ENCODE results near the gene RAB37. TPM values are rescaled to one million over a fixed set of nuclear protein-coding genes. Genes with fewer than 3 reads are reported as not detected.

The RAB37 gene
- total and polyA plus RNA-seq, 2 of the 13 experiments (the other 11 are each of a cell fraction or from before 2014, with no cell fraction given): 0.91 to 3.7 TPM

DNA sequence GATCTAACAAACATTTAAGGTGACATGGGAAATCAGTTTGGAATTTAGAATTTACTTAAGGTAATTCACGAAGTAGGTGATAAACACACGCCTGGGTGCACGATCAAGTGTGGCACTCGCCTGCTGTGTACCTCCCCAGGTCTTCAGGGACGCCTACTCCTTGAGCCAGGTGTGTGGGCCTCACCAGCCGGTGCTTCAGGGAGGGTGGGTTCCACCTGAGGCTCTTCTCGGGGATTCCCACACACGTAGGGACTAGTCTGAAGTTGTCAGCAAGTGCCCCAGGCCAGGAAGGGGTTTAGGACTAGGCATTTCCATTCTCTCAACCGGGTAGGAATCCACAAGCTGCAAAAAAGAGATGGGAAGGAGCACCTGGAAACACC, 48.9 kb downstream of the RAB37 start:
- FAIRE-seq: no peak
- H3K27me3 ChIP-seq (ENCODE audit: control insufficient read depth in 1 of 2, insufficient read depth in 2 of 2, low read length in 2 of 2): no peaks in the 10 kb centered on the region
- peaks cover 3 to 14% of the 10 kb centered on the region in 2 experiments; a peak in 4 of 5 replicates for H3K36me3 ChIP-seq (replicated peaks in 1 of 2; ENCODE audit: control insufficient read depth in 1 of 2, insufficient read depth in 2 of 2, low read length in 2 of 2)
- no peak overlapping the region for H3K27ac ChIP-seq (ENCODE audit: extremely low read length, insufficient read depth, low read length)
- H3K4me3 ChIP-seq (replicated peaks in 1 of 3; ENCODE audit: insufficient read depth in 1 of 3, low read depth in 2 of 3, low read length in 3 of 3): no peak overlapping the region
- no peak overlapping the region for H3K4me2 ChIP-seq (ENCODE audit: low read depth, low read length)
- ChIA-PET CTCF (ENCODE audit: low intra/inter-chr PET ratio, low total read pairs) (interaction anchor here (1.2 to 1.8 kb wide), 2 partner anchors 37 to 41 kb away, joined by 3 to 7 read pairs; partner anchors contain the start of gene NHERF1), POLR2A (interaction anchor here (1.0 kb wide), 1 partner anchor 87 kb away, joined by 4 read pairs; the partner anchor contains the start of gene FDXR)
- no peak overlapping the region for H3K9ac ChIP-seq (ENCODE audit: insufficient read depth, low read depth, low read length)
- no peaks in the 10 kb centered on the region for H4K20me1 ChIP-seq (ENCODE audit: insufficient read depth, low read length)
- no peaks in the 10 kb centered on the region for H3K79me2 ChIP-seq (ENCODE audit: insufficient read depth, low read length)
- in situ Hi-C loops (cut with HindIII; ENCODE audit: extremely low pct_ligation_motif_present, low pct_unique_long_range_greater_than_20kb) (no loop called here), intact Hi-C loops (cut with micrococcal nuclease; ENCODE audit: unreplicated experiment) (no loop called here)
- WGBS (ENCODE audit: low lambda C conversion rate): 86% methylated on average over 7 of the region's 9 CpGs
- no peaks in the 10 kb centered on the region for H3K9me3 ChIP-seq (ENCODE audit: low read length)
- no peak for ATAC-seq
- no peak overlapping the region for H2AFZ ChIP-seq (ENCODE audit: low read length)
- BruUV-seq (replicated peaks): no TSS peak
- no peak for DNase-seq (ENCODE audit: low spot score)
- H3K4me1 ChIP-seq (ENCODE audit: insufficient read depth, low read length): no peaks in the 10 kb centered on the region
- no peak for TF ChIP-seq CBX1 (IDR thresholded peaks at IDR 0.05; ENCODE audit: low read depth)
- TF ChIP-seq, protein P1, sequence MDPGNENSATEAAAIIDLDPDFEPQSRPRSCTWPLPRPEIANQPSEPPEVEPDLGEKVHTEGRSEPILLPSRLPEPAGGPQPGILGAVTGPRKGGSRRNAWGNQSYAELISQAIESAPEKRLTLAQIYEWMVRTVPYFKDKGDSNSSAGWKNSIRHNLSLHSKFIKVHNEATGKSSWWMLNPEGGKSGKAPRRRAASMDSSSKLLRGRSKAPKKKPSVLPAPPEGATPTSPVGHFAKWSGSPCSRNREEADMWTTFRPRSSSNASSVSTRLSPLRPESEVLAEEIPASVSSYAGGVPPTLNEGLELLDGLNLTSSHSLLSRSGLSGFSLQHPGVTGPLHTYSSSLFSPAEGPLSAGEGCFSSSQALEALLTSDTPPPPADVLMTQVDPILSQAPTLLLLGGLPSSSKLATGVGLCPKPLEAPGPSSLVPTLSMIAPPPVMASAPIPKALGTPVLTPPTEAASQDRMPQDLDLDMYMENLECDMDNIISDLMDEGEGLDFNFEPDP (CRISPR knock-in tag; conservative IDR thresholded peaks at IDR 0.05): no peak
- no peak for TF ChIP-seq HNRNPUL1 (IDR thresholded peaks at IDR 0.05; ENCODE audit: low read depth, low read length)
- TF ChIP-seq IKZF1 (IDR thresholded peaks at IDR 0.05): no peak
- no peak for TF ChIP-seq ZNF232 (CRISPR knock-in tag; IDR thresholded peaks at IDR 0.05; ENCODE audit: borderline replicate concordance)
- TF ChIP-seq, protein P2, sequence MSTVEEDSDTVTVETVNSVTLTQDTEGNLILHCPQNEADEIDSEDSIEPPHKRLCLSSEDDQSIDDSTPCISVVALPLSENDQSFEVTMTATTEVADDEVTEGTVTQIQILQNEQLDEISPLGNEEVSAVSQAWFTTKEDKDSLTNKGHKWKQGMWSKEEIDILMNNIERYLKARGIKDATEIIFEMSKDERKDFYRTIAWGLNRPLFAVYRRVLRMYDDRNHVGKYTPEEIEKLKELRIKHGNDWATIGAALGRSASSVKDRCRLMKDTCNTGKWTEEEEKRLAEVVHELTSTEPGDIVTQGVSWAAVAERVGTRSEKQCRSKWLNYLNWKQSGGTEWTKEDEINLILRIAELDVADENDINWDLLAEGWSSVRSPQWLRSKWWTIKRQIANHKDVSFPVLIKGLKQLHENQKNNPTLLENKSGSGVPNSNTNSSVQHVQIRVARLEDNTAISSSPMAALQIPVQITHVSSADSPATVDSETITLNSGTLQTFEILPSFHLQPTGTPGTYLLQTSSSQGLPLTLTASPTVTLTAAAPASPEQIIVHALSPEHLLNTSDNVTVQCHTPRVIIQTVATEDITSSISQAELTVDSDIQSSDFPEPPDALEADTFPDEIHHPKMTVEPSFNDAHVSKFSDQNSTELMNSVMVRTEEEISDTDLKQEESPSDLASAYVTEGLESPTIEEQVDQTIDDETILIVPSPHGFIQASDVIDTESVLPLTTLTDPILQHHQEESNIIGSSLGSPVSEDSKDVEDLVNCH (CRISPR knock-in tag; IDR thresholded peaks at IDR 0.05): no peak
- TF ChIP-seq, protein P3, sequence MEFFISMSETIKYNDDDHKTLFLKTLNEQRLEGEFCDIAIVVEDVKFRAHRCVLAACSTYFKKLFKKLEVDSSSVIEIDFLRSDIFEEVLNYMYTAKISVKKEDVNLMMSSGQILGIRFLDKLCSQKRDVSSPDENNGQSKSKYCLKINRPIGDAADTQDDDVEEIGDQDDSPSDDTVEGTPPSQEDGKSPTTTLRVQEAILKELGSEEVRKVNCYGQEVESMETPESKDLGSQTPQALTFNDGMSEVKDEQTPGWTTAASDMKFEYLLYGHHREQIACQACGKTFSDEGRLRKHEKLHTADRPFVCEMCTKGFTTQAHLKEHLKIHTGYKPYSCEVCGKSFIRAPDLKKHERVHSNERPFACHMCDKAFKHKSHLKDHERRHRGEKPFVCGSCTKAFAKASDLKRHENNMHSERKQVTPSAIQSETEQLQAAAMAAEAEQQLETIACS (CRISPR knock-in tag; IDR thresholded peaks at IDR 0.05): no peak
- no peak for TF ChIP-seq DPF2 (CRISPR knock-in tag; IDR thresholded peaks at IDR 0.05; ENCODE audit: borderline replicate concordance, low read depth)
- TF ChIP-seq, protein P4, sequence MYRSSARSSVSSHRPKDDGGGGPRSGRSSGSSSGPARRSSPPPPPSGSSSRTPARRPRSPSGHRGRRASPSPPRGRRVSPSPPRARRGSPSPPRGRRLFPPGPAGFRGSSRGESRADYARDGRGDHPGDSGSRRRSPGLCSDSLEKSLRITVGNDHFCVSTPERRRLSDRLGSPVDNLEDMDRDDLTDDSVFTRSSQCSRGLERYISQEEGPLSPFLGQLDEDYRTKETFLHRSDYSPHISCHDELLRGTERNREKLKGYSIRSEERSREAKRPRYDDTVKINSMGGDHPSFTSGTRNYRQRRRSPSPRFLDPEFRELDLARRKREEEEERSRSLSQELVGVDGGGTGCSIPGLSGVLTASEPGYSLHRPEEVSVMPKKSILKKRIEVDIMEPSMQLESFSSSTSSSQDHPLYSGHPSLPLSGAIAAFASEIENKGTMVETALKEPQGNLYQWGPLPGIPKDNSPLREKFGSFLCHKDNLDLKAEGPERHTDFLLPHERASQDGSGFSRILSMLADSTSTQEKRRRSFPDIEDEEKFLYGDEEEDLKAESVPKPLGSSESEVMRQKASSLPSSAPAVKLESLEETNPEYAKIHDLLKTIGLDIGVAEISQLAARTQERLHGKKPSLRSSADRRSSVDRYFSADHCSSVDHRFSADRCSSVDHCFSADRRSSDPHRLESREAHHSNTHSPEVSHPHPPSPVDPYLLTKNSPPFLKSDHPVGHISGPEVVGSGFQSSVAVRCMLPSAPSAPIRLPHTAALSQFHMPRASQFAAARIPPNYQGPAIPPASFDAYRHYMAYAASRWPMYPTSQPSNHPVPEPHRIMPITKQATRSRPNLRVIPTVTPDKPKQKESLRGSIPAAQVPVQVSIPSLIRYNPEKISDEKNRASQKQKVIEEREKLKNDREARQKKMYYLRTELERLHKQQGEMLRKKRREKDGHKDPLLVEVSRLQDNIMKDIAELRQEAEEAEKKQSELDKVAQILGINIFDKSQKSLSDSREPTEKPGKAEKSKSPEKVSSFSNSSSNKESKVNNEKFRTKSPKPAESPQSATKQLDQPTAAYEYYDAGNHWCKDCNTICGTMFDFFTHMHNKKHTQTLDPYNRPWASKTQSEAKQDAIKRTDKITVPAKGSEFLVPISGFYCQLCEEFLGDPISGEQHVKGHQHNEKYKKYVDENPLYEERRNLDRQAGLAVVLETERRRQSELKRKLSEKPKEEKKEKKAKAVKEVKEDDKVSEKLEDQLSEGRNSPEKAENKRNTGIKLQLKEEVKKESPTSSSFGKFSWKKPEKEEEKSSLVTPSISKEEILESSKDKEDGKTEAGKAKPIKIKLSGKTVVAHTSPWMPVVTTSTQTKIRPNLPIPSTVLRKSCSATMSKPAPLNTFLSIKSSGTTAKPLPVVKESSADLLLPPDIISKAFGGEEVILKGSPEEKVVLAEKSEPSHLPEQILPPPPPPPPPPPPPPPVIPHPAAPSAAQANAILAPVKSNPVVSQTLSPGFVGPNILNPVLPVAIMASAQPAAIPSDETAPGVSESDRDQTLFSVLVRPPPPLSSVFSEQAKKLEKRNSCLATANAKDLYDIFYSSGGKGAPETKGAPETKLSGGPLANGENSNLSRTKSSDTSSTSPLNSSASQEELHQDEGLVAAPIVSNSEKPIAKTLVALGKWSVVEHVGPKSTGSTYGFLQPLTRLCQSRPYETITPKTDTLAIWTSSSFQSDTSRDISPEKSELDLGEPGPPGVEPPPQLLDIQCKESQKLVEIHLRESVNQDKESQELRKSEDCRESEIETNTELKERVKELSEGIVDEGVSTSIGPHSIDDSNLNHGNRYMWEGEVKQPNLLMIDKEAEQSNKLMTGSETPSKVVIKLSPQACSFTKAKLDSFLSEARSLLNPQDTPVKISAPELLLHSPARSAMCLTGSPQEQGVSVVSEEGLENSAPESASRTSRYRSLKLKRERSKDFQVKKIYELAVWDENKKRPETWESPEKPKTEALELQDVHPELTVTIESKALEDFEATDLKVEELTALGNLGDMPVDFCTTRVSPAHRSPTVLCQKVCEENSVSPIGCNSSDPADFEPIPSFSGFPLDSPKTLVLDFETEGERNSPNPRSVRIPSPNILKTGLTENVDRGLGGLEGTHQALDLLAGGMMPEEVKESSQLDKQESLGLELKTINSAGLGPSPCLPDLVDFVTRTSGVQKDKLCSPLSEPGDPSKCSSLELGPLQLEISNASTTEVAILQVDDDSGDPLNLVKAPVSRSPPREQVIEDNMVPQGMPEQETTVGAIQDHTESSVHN (CRISPR knock-in tag; IDR thresholded peaks at IDR 0.05): no peak
- TF ChIP-seq ZNF446 (CRISPR knock-in tag; IDR thresholded peaks at IDR 0.05): no peak
- no peak for TF ChIP-seq HNRNPH1 (optimal IDR thresholded peaks at IDR 0.05; ENCODE audit: low read depth, low read length)
- no peak for TF ChIP-seq ZFP62 (CRISPR knock-in tag; IDR thresholded peaks at IDR 0.05)

Measured in HepG2 (cell line).